ENCODE measurements around the gene FAM151A.

GRCh38 chr1:54665852-54666251 is 42.5 kb upstream of the FAM151A start:
- TF ChIP-seq, protein P1, sequence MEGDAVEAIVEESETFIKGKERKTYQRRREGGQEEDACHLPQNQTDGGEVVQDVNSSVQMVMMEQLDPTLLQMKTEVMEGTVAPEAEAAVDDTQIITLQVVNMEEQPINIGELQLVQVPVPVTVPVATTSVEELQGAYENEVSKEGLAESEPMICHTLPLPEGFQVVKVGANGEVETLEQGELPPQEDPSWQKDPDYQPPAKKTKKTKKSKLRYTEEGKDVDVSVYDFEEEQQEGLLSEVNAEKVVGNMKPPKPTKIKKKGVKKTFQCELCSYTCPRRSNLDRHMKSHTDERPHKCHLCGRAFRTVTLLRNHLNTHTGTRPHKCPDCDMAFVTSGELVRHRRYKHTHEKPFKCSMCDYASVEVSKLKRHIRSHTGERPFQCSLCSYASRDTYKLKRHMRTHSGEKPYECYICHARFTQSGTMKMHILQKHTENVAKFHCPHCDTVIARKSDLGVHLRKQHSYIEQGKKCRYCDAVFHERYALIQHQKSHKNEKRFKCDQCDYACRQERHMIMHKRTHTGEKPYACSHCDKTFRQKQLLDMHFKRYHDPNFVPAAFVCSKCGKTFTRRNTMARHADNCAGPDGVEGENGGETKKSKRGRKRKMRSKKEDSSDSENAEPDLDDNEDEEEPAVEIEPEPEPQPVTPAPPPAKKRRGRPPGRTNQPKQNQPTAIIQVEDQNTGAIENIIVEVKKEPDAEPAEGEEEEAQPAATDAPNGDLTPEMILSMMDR (IDR thresholded peaks at IDR 0.05) = no peak
- TF ChIP-seq POLR2AphosphoS5 (IDR thresholded peaks at IDR 0.05) (no peak), POLR2A (IDR thresholded peaks at IDR 0.05) (no peak)

Measured in transverse colon (tissue), 4 donors.